ENCODE data around the gene EIF6. TPM values are rescaled to one million over a fixed set of nuclear protein-coding genes. Genes with fewer than 3 reads are reported as not detected.
A peak's percentile ranks its signal among the peaks of the same experiment; 100 is the strongest.

The EIF6 gene
- total and polyA plus RNA-seq, 7 donors = 61.9 to 289 (median 71.3) TPM

DNA sequence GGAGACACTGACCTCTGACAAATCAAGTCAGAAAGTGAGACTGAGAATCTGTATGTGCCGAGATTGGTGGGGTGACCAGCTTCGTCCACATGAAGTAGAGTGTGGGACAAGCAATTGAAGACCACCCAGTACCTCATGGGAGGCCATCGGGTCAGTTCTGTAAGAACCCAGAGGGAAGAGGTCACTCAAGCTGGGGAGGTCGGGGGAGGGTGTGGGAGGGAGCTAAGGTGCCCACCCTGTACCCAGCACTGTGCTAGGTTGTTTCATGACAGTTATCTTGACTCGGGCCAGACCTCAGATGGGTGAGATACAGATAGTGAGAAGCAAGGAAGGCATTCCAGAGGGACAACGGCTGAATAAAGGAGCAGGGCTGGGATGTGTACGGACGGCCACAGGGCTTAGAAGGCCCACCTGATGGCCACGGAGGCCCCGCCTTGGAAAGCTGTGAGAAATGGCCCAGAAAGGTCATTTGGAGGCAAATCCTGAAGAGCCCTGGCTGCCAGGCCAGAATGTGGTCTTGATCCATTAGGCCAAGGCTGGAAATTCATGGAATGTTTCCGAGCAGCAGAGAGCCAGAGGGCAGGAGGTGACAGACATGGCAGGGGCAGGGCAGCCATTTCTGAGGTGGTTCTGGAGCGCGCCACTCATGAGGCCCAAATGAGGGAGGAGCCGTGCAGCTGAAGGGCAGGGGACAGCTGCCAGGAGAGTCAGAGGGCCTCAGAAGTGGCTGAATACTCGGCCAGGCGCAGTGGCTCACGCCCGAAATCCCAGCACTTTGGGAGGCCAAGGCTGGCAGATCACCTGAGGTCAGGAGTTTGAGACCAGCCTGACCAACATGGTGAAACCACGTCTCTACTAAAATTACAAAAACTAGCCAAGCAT is 14.3 kb downstream of the EIF6 start:
- H3K27me3 ChIP-seq = no peaks in the 10 kb centered on the region
- H3K4me1 ChIP-seq = peaks cover 0 to 15% (median 7%) of the 10 kb centered on the region in 4 donors
- intact Hi-C loops (cut with DNase I) = loop anchor here (5.0 kb wide), 1 partner anchor 63 kb away; no protein-coding TSS in a partner anchor
- no peak for TF ChIP-seq EP300 (IDR thresholded peaks at IDR 0.05)
- no peak for TF ChIP-seq POLR2A (IDR thresholded peaks at IDR 0.05)
- TF ChIP-seq, protein P1, sequence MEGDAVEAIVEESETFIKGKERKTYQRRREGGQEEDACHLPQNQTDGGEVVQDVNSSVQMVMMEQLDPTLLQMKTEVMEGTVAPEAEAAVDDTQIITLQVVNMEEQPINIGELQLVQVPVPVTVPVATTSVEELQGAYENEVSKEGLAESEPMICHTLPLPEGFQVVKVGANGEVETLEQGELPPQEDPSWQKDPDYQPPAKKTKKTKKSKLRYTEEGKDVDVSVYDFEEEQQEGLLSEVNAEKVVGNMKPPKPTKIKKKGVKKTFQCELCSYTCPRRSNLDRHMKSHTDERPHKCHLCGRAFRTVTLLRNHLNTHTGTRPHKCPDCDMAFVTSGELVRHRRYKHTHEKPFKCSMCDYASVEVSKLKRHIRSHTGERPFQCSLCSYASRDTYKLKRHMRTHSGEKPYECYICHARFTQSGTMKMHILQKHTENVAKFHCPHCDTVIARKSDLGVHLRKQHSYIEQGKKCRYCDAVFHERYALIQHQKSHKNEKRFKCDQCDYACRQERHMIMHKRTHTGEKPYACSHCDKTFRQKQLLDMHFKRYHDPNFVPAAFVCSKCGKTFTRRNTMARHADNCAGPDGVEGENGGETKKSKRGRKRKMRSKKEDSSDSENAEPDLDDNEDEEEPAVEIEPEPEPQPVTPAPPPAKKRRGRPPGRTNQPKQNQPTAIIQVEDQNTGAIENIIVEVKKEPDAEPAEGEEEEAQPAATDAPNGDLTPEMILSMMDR (IDR thresholded peaks at IDR 0.05) = no peak
- TF ChIP-seq POLR2AphosphoS5 (IDR thresholded peaks at IDR 0.05) = no peak
- H3K27ac ChIP-seq = no peak overlapping the region
- H3K9me3 ChIP-seq = no peaks in the 10 kb centered on the region
- H3K36me3 ChIP-seq = peaks cover 6 to 44% (median 9%) of the 10 kb centered on the region in 4 donors
- no peak for DNase-seq
- no peak overlapping the region for H3K4me3 ChIP-seq
- WGBS, 2 donors = 93 to 94% methylated on average over 19 of the region's 19 CpGs

DNA sequence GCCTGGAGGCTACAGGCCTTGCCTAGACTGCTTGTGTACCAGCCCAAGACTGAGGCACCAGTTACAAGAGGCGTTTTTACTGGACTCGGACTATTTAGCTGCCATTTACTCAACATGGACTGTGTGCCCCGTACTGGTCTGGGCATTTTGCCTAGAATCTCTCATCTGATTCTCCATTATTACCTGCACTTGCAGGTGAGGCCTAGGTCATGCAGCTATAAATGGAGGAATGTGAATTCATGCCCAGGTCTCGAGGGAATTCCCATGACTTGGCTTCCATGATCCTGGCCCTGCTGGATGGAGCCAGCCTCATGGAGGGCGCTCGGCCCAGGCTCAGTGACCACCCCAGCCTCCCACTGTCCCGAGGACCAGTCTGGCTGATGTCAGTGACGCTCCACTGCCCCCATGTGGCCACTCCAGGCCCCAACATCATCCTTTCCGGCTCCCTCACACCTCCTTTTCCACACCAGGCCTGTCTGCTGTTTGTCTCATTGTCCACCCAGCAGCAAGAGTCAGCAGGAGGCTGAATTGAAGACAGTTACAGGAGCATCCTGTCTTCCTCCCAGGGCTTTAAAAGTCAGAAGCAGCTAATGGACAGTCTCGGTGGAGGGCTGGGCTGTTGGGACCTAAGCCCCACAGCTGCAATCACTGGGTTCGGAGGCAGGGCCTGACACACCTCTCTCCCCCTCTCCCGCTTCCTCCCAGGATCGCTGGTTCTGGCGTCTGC is 15.4 kb downstream of the EIF6 start:
- 43 to 60% methylated on average over 14 of the region's 14 CpGs for WGBS, 2 donors
- no peaks in the 10 kb centered on the region for H3K27me3 ChIP-seq
- no peaks in the 10 kb centered on the region for H3K9me3 ChIP-seq
- H3K4me1 ChIP-seq = peaks cover 0 to 24% (median 15%) of the 10 kb centered on the region in 4 donors
- TF ChIP-seq EP300 (IDR thresholded peaks at IDR 0.05) = no peak
- TF ChIP-seq, protein P1 (IDR thresholded peaks at IDR 0.05) = peak; percentile 49 to 77 (median 63)
- no peak for TF ChIP-seq POLR2A (IDR thresholded peaks at IDR 0.05)
- no peak for TF ChIP-seq POLR2AphosphoS5 (IDR thresholded peaks at IDR 0.05)
- peak overlapping the region in 1 of 4 donors; percentile 12 for H3K27ac ChIP-seq
- peaks cover 6 to 39% (median 9%) of the 10 kb centered on the region in 4 donors for H3K36me3 ChIP-seq
- DNase-seq = no peak
- intact Hi-C loops (cut with DNase I) = loop anchor here (2.0 kb wide), 1 partner anchor 124 kb away; no protein-coding TSS in a partner anchor
- no peak overlapping the region for H3K4me3 ChIP-seq

DNA sequence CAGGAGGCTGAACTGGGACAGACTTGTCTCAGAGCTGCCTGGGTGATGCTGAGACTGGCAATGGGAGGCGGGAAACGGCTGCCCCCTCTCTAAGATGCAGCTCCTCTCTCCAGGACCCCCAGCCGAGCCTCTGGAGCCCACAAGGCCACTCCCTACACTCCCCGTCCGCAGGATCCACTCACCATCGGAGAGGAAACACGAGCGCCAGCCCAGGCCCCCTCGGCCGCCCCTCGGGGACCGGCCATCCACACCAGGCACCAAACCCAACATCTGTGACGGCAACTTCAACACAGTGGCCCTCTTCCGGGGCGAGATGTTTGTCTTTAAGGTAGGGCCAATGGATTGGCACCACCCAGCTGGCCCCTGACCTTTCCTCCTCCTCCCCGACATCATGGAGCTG is 17.5 kb downstream of the EIF6 start:
- H3K4me3 ChIP-seq = no peak overlapping the region
- intact Hi-C loops (cut with DNase I) = no loop called here
- no peaks in the 10 kb centered on the region for H3K27me3 ChIP-seq
- H3K9me3 ChIP-seq = no peaks in the 10 kb centered on the region
- 89 to 92% methylated on average over 16 of the region's 16 CpGs for WGBS, 2 donors
- TF ChIP-seq POLR2A (IDR thresholded peaks at IDR 0.05) (no peak), EP300 (IDR thresholded peaks at IDR 0.05) (no peak), POLR2AphosphoS5 (IDR thresholded peaks at IDR 0.05) (no peak)
- TF ChIP-seq, protein P1 (IDR thresholded peaks at IDR 0.05) = no peak
- DNase-seq = no peak
- peaks cover 6 to 34% (median 9%) of the 10 kb centered on the region in 4 donors for H3K36me3 ChIP-seq
- peaks cover 0 to 39% (median 31%) of the 10 kb centered on the region in 4 donors for H3K4me1 ChIP-seq
- H3K27ac ChIP-seq = no peak overlapping the region

DNA sequence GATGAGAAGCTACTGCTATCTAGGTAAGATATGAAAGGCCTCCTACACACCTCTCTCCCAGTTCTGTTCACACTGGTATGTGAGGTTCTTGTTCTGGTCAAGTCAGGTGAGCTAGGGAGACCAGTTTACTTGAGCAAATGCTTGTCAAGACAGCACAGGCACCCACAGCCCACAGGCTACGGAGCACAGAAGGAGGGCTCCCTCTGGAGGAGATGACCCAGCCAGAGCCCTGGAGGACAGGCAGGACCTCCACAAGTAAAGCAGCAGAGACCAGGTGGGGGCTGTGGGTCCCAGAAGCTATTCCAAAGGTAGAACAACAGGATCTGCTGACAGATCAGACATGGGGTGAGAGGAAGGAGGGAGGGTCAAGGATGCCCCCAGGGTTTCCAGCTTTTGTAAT is 19.8 kb downstream of the EIF6 start:
- intact Hi-C loops (cut with DNase I) = no loop called here
- TF ChIP-seq EP300 (IDR thresholded peaks at IDR 0.05) (no peak), POLR2AphosphoS5 (IDR thresholded peaks at IDR 0.05) (no peak), POLR2A (IDR thresholded peaks at IDR 0.05) (no peak)
- TF ChIP-seq, protein P1 (IDR thresholded peaks at IDR 0.05) = no peak
- WGBS, 2 donors = 78 to 82% methylated on average over 1 of the region's 1 CpG
- Histone ChIP-seq H3K4me1 (peaks cover 0 to 63% (median 41%) of the 10 kb centered on the region in 4 donors), H3K9me3 (no peaks in the 10 kb centered on the region), H3K27ac (peak overlapping the region in 2 of 4 donors; percentile 79 to 92), H3K27me3 (no peaks in the 10 kb centered on the region), H3K36me3 (peaks cover 0 to 20% (median 0%) of the 10 kb centered on the region in 4 donors), H3K4me3 (no peak overlapping the region)
- DNase-seq = no peak

All from sigmoid colon (tissue), 7 donors.